ENCODE results near the gene EVI2B.

Gene EVI2B

GRCh38 chr17:31281061-31281460, 32.8 kb downstream of the EVI2B start:
- no peak for TF ChIP-seq EZH2phosphoT487 (conservative IDR thresholded peaks at IDR 0.05; ENCODE audit: low read length)
- no peak for TF ChIP-seq CTCF (IDR thresholded peaks at IDR 0.05; ENCODE audit: insufficient read depth, low read length, poor library complexity, severe bottlenecking)
- Histone ChIP-seq H4K20me1 (ENCODE audit: low read depth, low read length) (no peaks in the 10 kb centered on the region), H3F3A (ENCODE audit: insufficient read depth) (no peaks in the 10 kb centered on the region), H3K27ac (ENCODE audit: low read depth, low read length) (no peak overlapping the region), H3K79me2 (ENCODE audit: insufficient read depth, low read length) (no peaks in the 10 kb centered on the region), H3K36me3 (ENCODE audit: low read length) (no peaks in the 10 kb centered on the region; the same call in 1 of the 2 replicates), H3K9me2 (replicated peaks; ENCODE audit: insufficient read depth, low read length) (no peaks in the 10 kb centered on the region), H3K4me3 (ENCODE audit: insufficient read depth, low read length, poor library complexity, severe bottlenecking) (no peak overlapping the region), H3K4me2 (ENCODE audit: low read depth, low read length, poor library complexity, severe bottlenecking) (no peak overlapping the region), H2AFZ (ENCODE audit: low read depth, low read length, severe bottlenecking) (no peak overlapping the region), H3K27me3 (ENCODE audit: low read length) (no peaks in the 10 kb centered on the region), H3K9me3 (ENCODE audit: insufficient read depth, low read length) (no peaks in the 10 kb centered on the region), H3K9ac (ENCODE audit: low read length) (no peak overlapping the region)

- no peaks in the 10 kb centered on the region for H3K9me2 ChIP-seq (replicated peaks; ENCODE audit: insufficient read depth, low read length)
- H3K9me3 ChIP-seq (ENCODE audit: insufficient read depth, low read length) = no peaks in the 10 kb centered on the region
- no peaks in the 10 kb centered on the region for H4K20me1 ChIP-seq (ENCODE audit: low read depth, low read length)
- H3F3A ChIP-seq (ENCODE audit: insufficient read depth) = no peaks in the 10 kb centered on the region
- no peaks in the 10 kb centered on the region; the same call in 1 of the 2 replicates for H3K36me3 ChIP-seq (ENCODE audit: low read length)
- no peaks in the 10 kb centered on the region for H3K27me3 ChIP-seq (ENCODE audit: low read length)
- H3K79me2 ChIP-seq (ENCODE audit: insufficient read depth, low read length) = no peaks in the 10 kb centered on the region
- H3K4me3 ChIP-seq (ENCODE audit: insufficient read depth, low read length, poor library complexity, severe bottlenecking) = no peak overlapping the region
- H3K9ac ChIP-seq (ENCODE audit: low read length) = no peak overlapping the region
- no peak overlapping the region for H3K27ac ChIP-seq (ENCODE audit: low read depth, low read length)
- no peak overlapping the region for H3K4me2 ChIP-seq (ENCODE audit: low read depth, low read length, poor library complexity, severe bottlenecking)
- H2AFZ ChIP-seq (ENCODE audit: low read depth, low read length, severe bottlenecking) = no peak overlapping the region
- TF ChIP-seq CTCF (IDR thresholded peaks at IDR 0.05; ENCODE audit: insufficient read depth, low read length, poor library complexity, severe bottlenecking) (no peak), EZH2phosphoT487 (conservative IDR thresholded peaks at IDR 0.05; ENCODE audit: low read length) (no peak)
Measured at GRCh38 chr17:31279401-31279800, 34.5 kb downstream of the EVI2B start.

GRCh38 chr17:31275116-31275515, 38.7 kb downstream of the EVI2B start:
- Histone ChIP-seq H3K9me2 (replicated peaks; ENCODE audit: insufficient read depth, low read length) (no peaks in the 10 kb centered on the region), H3K79me2 (ENCODE audit: insufficient read depth, low read length) (no peaks in the 10 kb centered on the region), H3K9ac (ENCODE audit: low read length) (no peak overlapping the region), H3K27ac (ENCODE audit: low read depth, low read length) (no peak overlapping the region), H3F3A (ENCODE audit: insufficient read depth) (0 out of 2 replicates have a peak, but pooled peaks cover 5% of the 10 kb centered on the region), H4K20me1 (ENCODE audit: low read depth, low read length) (no peaks in the 10 kb centered on the region), H3K4me3 (ENCODE audit: insufficient read depth, low read length, poor library complexity, severe bottlenecking) (no peak overlapping the region), H3K4me2 (ENCODE audit: low read depth, low read length, poor library complexity, severe bottlenecking) (no peak overlapping the region), H3K9me3 (ENCODE audit: insufficient read depth, low read length) (no peaks in the 10 kb centered on the region), H3K36me3 (ENCODE audit: low read length) (0 out of 2 replicates have a peak, but pooled peaks cover 3% of the 10 kb centered on the region), H3K27me3 (ENCODE audit: low read length) (no peaks in the 10 kb centered on the region), H2AFZ (ENCODE audit: low read depth, low read length, severe bottlenecking) (no peak overlapping the region)
- TF ChIP-seq CTCF (IDR thresholded peaks at IDR 0.05; ENCODE audit: insufficient read depth, low read length, poor library complexity, severe bottlenecking) = no peak
- no peak for TF ChIP-seq EZH2phosphoT487 (conservative IDR thresholded peaks at IDR 0.05; ENCODE audit: low read length)

Data from SU-DHL-6 (cell line).